Measurements from ENCODE around the gene MLEC.

MLEC gene

DNA sequence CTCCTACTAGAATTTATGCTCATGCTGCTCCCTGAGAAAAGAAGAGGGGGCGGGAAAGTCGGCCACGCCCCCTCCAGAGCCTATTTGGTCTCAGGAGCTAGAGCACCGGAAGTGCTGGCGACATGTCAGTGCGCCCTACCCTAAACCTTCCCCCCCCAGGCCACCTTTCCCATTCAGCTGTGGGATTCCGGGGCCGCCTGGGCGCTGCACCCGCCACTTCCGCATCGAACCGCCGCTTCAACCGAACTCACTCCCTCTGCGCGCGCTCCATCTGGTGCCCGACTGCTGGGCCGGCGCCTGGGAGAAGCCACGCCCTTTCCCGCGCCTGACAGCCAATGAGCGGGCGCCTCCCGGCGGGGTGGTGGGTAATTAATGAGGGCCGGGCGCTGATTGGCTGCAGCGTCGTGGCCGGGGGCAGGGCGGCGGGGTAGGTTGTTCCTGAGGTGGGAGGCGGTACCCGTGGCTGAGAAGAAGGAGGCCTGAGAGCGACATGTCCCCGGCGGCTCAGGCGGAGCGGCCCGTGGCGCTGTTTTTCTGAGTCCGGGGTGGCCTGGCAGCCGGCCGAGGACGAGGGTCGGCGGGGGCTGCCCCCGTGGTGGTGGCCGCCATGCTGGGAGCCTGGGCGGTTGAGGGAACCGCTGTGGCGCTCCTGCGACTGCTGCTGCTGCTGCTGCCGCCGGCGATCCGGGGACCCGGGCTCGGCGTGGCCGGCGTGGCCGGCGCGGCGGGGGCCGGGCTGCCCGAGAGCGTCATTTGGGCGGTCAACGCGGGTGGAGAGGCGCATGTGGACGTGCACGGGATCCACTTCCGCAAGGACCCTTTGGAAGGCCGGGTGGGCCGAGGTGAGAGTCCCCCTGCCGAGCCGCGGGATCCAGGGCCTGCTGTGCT lies at the start of gene MLEC:
MLEC (plus strand) TSS at position 460 of the 888 bp plus-strand sequence; CDS start at position 608, 148 bp downstream.
- peak; percentile 94 to 96 for DNase-seq (ENCODE audit: low read depth in 2 of 2)

DNA sequence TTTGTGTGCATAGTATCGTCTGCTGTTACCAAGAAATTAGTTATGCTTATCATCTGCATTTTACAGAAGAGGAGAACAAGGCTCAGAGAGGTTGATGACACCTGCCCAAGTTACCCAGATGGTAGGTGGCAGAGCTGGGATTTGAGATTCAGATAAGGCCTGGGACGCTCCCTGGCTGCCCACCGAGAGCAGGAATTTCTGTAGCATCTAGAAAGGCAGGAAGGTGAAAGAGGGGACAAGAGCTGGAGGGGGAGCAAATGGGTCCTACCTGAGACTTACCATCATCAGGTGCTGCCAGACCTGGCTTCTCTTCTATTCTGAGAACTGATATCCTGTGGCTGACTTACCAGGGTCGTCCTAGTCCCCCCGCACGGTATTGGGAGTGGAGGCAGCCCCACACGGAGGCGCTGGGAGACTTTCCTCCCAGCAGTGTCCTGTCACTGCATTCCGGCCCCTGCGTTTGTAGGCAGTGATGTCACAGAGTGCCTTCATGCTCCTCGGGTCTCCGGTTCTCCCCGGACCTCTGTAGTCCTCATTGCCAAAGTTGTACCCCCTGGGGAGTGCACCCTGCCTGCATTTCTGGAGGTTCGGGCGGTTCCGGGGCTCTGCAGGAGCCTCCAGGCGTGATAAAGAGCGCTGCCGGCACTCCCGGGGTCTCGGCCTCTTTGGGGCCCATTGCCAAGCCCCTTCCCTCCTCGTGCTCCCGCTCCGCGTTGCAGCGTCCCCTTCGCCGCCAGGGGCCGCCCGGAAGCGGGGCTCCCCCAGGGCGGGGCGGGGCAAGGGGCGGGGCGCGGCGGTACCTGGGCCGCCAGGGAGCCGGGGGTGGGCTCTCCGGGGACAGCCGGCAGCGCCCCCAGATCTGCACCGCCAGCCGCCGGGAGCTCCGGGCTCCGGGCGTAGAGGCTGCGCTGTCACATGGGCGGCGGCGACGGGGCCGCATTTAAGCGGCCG lies 46.9 kb upstream of the MLEC start, which contains the start of gene CABP1:
CABP1 (plus strand) TSS at position 856 of the 951 bp plus-strand sequence; CDS start at position 916, 60 bp downstream.
- no peak for DNase-seq (ENCODE audit: low read depth in 2 of 2)

DNA sequence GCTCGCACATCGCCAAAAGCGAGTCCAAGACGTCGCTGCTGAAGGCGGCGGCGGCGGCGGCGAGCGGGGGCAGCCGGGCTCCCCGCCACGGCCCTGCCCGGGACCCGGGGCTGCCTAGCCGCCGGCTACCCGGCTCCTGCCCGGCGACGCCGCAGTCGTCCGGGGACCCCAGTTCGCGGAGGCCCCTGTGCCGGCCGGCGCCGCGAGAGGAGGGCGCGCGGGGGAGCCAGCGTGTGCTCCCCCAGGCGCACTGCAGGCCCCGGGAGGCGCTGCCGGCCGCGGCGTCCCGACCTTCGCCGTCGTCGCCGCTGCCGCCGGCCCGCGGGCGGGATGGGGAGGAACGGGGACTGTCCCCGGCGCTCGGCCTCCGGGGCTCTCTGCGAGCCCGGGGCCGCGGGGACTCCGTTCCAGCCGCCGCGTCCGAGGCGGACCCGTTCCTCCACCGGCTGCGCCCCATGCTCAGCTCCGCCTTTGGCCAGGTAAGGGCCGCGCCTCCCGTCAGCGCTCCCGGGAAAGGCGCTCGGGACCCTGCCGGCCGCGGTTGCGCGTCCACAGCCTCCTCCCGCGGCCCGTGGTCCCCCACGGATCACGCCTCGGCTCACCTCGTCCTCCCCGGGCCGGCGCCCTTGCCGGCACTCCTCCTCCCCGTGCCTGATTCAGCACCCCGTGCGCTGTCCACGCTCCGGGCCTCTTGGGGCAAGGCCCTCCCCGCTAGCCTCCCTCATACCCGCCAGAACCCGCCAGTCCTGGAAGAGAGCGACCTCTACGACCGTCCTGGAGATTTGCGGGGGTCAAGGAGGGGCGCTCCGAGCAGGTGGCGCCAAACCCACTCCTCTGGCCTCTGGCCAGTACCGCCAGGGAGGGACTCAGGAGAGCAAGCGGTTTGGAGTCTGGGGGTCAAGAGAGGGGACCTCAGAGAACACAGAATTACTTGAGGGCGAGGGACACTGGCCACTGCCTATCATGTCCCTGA lies 45.8 kb upstream of the MLEC start:
- DNase-seq (ENCODE audit: low read depth in 2 of 2) = no peak

GRCh38 chr12:120642121-120642520 lies 44.8 kb upstream of the MLEC start:
- no peak for DNase-seq (ENCODE audit: low read depth in 2 of 2)

- no peak for DNase-seq (ENCODE audit: low read depth in 2 of 2)
Observed at GRCh38 chr12:120642826-120643225, 44.1 kb upstream of the MLEC start.

DNA sequence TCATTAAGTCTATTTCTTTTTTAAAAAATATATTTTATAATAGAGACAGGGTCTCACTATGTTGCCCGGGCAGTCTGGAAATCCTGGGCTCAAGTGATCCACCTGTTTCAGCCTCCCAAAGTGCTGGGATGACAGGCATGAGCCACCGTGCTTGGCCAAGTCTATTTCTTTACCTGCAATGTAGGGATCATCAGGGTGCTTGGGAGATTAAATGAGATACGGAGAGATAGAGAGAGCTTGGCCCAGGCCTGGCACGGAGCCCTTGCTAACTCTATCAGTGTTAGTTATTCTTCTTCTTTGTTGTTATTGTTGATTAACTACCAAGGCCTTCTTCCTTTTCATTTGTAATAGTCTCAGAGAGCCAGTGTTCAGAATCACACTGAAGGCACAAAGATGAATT lies 43.4 kb upstream of the MLEC start:
- no peak for DNase-seq (ENCODE audit: low read depth in 2 of 2)

DNA sequence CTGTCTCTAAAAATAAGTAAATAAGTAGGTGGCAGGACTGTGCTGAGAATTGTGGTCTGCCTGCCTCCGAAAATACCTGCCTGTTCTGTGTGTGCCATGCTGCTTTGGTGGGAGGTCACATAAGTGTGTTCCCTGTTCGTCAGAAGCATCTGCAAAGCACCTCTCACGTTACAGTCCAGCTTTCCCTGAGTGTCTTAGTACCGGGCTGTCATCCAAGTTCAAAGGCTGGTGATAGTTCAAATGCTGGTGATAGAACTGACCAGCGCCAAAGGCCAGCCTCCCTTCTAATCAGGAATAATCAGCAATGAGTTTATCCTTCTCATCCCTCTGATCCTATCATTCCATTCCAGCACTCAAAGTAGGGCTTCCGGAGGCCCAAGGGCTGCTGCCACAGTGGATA lies 40.9 kb upstream of the MLEC start:
- no peak for DNase-seq (ENCODE audit: low read depth in 2 of 2)

- no peak for DNase-seq (ENCODE audit: low read depth in 2 of 2)
Observed at GRCh38 chr12:120647375-120647755, 39.6 kb upstream of the MLEC start.

DNA sequence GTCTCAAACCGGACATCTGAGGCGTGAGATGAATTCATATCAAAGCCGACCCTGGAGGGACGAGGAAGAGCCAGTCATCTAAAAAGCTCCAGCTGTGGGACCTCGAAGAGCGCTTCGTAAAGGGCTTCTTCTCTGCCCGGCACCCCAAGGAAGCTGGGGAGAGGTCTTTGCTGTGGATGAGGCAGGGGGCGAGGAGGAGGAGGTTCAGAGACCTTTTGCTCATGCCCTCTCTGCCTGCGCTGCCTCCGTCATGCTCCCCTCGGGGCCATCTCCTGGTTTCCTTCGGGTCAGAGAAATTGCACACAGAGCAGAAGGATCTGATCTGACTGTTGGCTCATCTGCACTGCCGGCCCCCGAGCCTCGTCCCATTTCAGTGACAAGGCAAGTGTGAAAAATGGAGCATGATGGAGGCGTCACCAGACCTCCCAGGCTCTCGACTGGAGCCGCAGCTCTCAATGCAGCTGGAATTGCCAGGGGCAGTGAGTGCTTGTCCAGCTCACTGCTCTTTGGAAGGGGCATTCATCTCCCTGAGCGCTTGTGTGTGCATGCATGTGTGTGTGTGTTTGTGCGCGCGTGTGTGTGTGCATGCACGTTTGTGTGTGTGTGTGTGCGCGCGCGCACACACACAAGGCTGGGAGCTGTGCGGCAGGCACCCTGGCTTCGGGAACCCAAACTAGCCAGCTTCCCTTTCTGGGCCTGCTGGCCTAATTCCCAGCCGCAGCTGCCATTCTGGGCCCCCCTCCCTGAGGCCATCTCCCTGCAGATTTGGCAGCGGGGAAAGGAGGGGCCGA lies 37.3 kb upstream of the MLEC start:
- no peak for DNase-seq (ENCODE audit: low read depth in 2 of 2)

- no peak for DNase-seq (ENCODE audit: low read depth in 2 of 2)
Observed at GRCh38 chr12:120650233-120650690, 36.7 kb upstream of the MLEC start.

DNA sequence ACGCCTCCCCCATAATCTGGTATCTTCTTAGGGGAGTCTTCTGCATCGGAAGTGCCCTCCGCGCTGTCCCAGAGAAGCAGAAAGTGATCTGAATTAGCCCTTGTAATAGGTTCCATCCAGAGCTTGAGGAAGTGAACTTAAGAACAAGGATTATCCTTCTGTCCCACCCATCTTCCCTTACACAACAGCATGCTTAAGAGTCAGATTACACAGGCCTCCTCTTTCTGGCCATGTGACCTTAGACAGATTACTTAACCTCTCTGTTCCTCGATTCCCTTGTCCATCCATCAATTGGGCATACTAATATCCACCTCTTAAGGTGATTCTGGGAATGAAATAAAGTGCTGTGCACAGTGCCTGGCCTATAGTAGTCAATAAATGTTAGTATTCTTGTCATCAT lies 35.1 kb upstream of the MLEC start:
- no peak for DNase-seq (ENCODE audit: low read depth in 2 of 2)

DNA sequence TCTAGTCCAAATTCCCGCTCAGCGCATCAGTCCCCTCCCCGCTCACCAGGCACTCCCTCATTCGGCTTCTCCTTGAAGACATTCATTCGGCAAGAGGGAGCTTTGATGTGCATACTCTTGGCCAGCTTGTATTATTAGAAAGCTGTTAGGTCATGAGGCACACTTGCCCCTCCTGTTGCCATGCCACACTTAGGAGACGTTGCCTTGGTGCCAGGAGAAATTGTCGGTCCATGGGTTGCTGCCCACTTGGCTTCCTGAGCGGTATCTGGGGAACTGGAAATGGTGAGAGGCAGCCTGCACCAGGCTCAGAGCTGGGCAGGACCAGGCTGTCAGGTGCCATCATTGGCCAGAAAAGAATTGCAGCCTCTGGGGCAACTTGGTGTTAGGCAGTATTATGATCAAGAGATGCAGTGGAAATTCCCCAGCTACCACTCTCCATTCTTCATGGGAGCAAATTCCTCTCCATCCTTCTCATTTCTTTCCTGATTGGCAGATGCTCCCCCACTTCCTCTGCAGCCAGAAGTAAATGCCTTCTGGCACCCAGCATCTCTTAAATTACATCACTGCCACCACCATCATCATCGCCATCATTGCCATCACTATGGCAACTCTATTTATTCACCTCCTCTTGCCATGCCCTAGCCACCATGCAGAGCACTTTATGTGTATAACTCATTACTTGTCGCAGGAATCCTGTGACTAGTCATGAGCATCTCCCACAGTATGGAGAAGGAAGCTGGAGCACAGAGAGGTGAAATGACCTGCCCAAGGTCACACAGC lies 34.1 kb upstream of the MLEC start:
- no peak for DNase-seq (ENCODE audit: low read depth in 2 of 2)

DNA sequence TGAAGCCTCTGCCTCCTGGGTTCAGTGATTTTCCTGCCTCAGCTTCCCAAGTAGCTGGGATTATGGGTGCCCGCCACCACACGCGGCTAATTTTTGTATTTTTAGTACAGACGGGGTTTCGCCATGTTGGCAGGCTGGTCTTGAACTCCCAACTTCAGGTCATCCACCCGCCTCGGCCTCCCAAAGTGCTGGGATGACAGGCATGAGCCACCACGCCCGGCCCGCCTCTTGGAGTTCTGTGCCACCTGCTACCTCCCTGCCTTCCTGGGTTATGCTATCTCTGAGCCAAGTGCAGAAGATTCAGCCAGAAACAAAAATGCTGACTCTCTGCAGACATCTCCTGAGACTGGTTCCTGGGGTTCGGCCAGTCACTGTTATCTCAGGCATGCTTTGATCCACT lies 33.3 kb upstream of the MLEC start:
- no peak for DNase-seq (ENCODE audit: low read depth in 2 of 2)

DNA sequence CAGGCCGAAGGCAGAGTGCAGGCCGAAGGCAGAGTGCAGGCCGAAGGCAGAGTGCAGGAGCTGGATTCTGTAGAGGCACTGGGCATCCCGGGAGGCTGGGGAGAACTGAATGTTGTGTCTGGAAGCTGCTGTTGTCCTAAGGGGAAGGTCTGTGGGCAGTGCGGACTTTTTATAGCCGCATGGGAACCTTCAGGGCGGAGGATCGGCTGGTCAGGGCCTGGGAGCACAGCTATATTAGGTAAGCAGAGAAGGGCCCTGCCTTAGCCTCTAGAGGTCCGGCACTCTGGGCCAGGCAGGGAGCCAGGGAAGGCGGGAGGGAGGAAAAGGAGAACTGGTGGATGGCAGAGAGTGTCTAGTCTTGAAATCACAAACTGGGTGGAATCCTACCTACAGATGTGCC lies 32.3 kb upstream of the MLEC start:
- no peak for DNase-seq (ENCODE audit: low read depth in 2 of 2)

GRCh38 chr12:120656008-120656407 lies 30.9 kb upstream of the MLEC start:
- no peak for DNase-seq (ENCODE audit: low read depth in 2 of 2)

GRCh38 chr12:120658286-120659150 lies 28.4 kb upstream of the MLEC start:
- no peak for DNase-seq (ENCODE audit: low read depth in 2 of 2)

DNA sequence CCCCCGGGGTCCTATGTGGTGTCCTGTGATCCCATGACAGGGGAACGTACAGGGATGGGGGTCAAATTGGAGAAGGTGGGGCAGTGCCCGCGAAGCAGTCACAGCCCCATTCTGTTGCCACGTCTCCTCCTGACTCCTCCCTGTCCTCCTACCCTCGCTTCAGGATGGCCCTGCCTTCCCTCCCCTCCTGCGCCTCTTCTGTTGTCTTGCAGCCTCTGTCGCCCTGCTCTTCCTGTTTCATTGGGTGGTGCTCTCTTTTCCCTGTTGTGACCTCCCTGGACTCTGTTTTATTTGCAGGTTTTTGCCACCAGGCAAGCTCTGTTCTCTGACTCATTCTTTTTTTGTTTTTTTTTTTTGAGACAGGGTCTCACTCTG lies 27.8 kb upstream of the MLEC start:
- no peak for DNase-seq (ENCODE audit: low read depth in 2 of 2)

DNA sequence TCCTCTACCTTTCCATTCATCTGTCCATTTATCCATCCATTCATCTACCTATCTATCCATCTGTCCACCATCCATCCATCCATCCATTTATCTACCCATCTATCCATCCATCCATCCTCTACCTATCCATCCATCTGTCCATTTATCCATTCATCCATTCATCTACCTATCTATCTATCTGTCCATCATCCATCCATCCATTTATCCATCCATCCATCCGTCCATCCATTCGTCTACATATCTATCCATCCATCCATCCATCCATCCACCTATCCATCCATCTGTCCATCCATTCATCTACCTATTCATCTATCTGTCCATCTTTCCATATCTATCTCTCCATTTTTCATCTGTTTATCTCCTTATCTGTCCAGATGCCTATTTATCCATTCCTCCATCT lies 25.5 kb upstream of the MLEC start:
- no peak for DNase-seq (ENCODE audit: low read depth in 2 of 2)

DNA sequence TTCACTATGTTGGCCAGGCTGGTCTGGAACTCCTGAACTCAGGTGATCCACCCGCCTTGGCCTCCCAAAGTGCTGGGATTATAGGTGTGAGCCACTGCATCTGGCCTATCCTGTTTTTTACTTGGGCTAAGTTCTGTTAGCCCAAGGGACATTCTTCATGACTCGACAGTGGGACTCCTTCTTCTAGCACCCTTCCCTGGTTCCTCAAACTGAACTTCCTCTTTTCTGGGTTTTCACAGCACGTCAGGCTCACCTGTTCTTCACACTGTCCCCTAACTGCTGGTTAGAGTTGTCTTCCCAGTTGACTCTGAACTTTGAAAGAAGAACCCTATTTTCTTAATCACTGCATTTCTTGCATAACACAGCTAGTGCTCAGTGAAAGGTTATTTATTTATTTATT lies 24.1 kb upstream of the MLEC start:
- DNase-seq (ENCODE audit: low read depth in 2 of 2) = no peak

Measured in fibroblast of skin of left biceps (primary cell).